PFSK-1 (cell line): Measurements from ENCODE around the gene PBX2.

Source experiments
- FOXP2 ChIP-seq: optimal IDR thresholded peaks from 2 replicates; pipeline ENCODE3; 2011; ENCODE audit warnings: borderline replicate concordance, control low read depth, inconsistent platforms; ENCODE audit not compliant: insufficient read depth; ENCODE audit errors: extremely low read length, extremely low read depth
- POLR2AphosphoS5 ChIP-seq: IDR thresholded peaks from 2 replicates; pipeline ENCODE4 v1.6.1; 2012; ENCODE audit warnings: low read depth, mild to moderate bottlenecking, control low read depth, low read length, moderate library complexity
- REST ChIP-seq, 2 experiments: IDR thresholded peaks; 2 replicates each; pipeline versions ENCODE4 v1.6.1 to v1.8.0; 2011 to 2012; ENCODE audit warnings: low read depth in 2 of 2, low read length in 2 of 2, control low read depth in 1 of 2, inconsistent platforms in 1 of 2, mild to moderate bottlenecking in 1 of 2, moderate library complexity in 1 of 2; ENCODE audit not compliant: insufficient read depth in 1 of 2
- SIN3A ChIP-seq: IDR thresholded peaks from 2 replicates; pipeline ENCODE4 v1.6.1; 2012; ENCODE audit warnings: mild to moderate bottlenecking, low read length, moderate library complexity, borderline replicate concordance; ENCODE audit not compliant: insufficient read depth
- TAF1 ChIP-seq: IDR thresholded peaks from 2 replicates; pipeline ENCODE4 v1.6.1; 2012; ENCODE audit warnings: low read length, control low read depth, borderline replicate concordance; ENCODE audit not compliant: insufficient read depth

PBX2 gene

GRCh38 chr6:32174416-32174815 lies 15.6 kb downstream of the PBX2 start:
- no peak for TF ChIP-seq REST (IDR thresholded peaks at IDR 0.05; ENCODE audit: insufficient read depth in 1 of 2, low read depth in 2 of 2, low read length in 2 of 2)
- TF ChIP-seq TAF1, result no peak
- TF ChIP-seq FOXP2, result no peak
- no peak for TF ChIP-seq SIN3A
- no peak for TF ChIP-seq POLR2AphosphoS5

- TF ChIP-seq TAF1, result no peak
- TF ChIP-seq REST (IDR thresholded peaks at IDR 0.05; ENCODE audit: insufficient read depth in 1 of 2, low read depth in 2 of 2, low read length in 2 of 2), result no peak
- TF ChIP-seq FOXP2, result no peak
- no peak for TF ChIP-seq SIN3A
- TF ChIP-seq POLR2AphosphoS5, result no peak
Measured at GRCh38 chr6:32173051-32173727, 16.8 kb downstream of the PBX2 start.

- TF ChIP-seq FOXP2, result no peak
- no peak for TF ChIP-seq SIN3A
Measured at GRCh38 chr6:32171234-32171633, 18.8 kb downstream of the PBX2 start.

- TF ChIP-seq REST (IDR thresholded peaks at IDR 0.05; ENCODE audit: insufficient read depth in 1 of 2, low read depth in 2 of 2, low read length in 2 of 2), result no peak
- no peak for TF ChIP-seq TAF1
- TF ChIP-seq SIN3A, result no peak
Measured at GRCh38 chr6:32170294-32170693, 19.7 kb downstream of the PBX2 start.

- TF ChIP-seq REST (IDR thresholded peaks at IDR 0.05; ENCODE audit: insufficient read depth in 1 of 2, low read depth in 2 of 2, low read length in 2 of 2) (no peak), TAF1 (no peak), POLR2AphosphoS5 (no peak), SIN3A (no peak), FOXP2 (no peak)
Measured at GRCh38 chr6:32168807-32169591, 21.0 kb downstream of the PBX2 start.
